K562 (cell line): ENCODE data around the gene USP5. TPM values are rescaled to one million over a fixed set of nuclear protein-coding genes. Genes with fewer than 3 reads are reported as not detected.

Experiments used
- ATF3 ChIP-seq, 2 experiments: fragments of 450-650 bp in 1 of 2; sonication (generic) in 1 of 2; formaldehyde crosslinking in 1 of 2; IDR thresholded peaks in 1 of 2; conservative IDR thresholded peaks in 1 of 2; 2 replicates each; pipeline versions ENCODE4 v1.6.1 to v1.8.1; 2016 to 2023; ENCODE audit warnings: mild to moderate bottlenecking in 2 of 2, moderate library complexity in 2 of 2, inconsistent platforms in 1 of 2, missing genetic modification reagents in 1 of 2
- EGR1 ChIP-seq: fragments of 450-650 bp; conservative IDR thresholded peaks from 2 replicates; pipeline ENCODE4 v1.6.1; 2017; ENCODE audit warnings: mild to moderate bottlenecking
- FOSL1 ChIP-seq: fragments of 200-800 bp; sonication (Bioruptor generic); conservative IDR thresholded peaks from 2 replicates; pipeline ENCODE4 v1.6.1; 2016; ENCODE audit warnings: missing genetic modification characterization, missing compliant biosample characterization
- KAT7 ChIP-seq: sonication (generic); formaldehyde crosslinking; IDR thresholded peaks from 2 replicates; pipeline ENCODE4 v1.8.0; 2022; ENCODE audit warnings: missing genetic modification reagents, mild to moderate bottlenecking, borderline replicate concordance
- MBD2 ChIP-seq: sonication (generic); IDR thresholded peaks from 2 replicates; pipeline ENCODE4 v1.6.1; 2016; ENCODE audit warnings: low read depth, borderline replicate concordance
- MEIS2 ChIP-seq: fragments of 450-650 bp; IDR thresholded peaks from 2 replicates; pipeline ENCODE4 v1.6.1; 2014; ENCODE audit warnings: mild to moderate bottlenecking; ENCODE audit not compliant: partially characterized antibody
- MITF ChIP-seq: IDR thresholded peaks from 2 replicates; pipeline ENCODE4 v1.6.1; 2014; ENCODE audit warnings: antibody characterized with exemption
- NR1H2 ChIP-seq: sonication (generic); formaldehyde crosslinking; IDR thresholded peaks from 2 replicates; pipeline ENCODE4 v1.4.0; 2020; ENCODE audit warnings: mild to moderate bottlenecking, missing genetic modification reagents
- NR2C1 ChIP-seq, 2 experiments: fragments of 450-650 bp; IDR thresholded peaks; 2 replicates each; pipeline ENCODE4 v1.6.1; 2017; ENCODE audit warnings: mild to moderate bottlenecking in 2 of 2, antibody characterized with exemption in 1 of 2, inconsistent platforms in 1 of 2, missing compliant biosample characterization in 1 of 2, missing genetic modification characterization in 1 of 2
- SAFB ChIP-seq: fragments of 200-400 bp; formaldehyde crosslinking; IDR thresholded peaks from 2 replicates; pipeline ENCODE4 v1.6.1; 2017; ENCODE audit warnings: low read depth, low read length, borderline replicate concordance
- VEZF1 ChIP-seq: fragments of 200-800 bp; sonication (Bioruptor generic); IDR thresholded peaks from 2 replicates; pipeline ENCODE4 v1.6.1; 2017; ENCODE audit warnings: missing genetic modification characterization, missing compliant biosample characterization
- ZNF639 ChIP-seq, 2 experiments: fragments of 200-800 bp in 1 of 2; sonication (Bioruptor generic) in 1 of 2; sonication (generic) in 1 of 2; formaldehyde crosslinking in 1 of 2; IDR thresholded peaks in 1 of 2; conservative IDR thresholded peaks in 1 of 2; 2 replicates each; pipeline versions ENCODE4 v1.5.0 to v1.6.1; 2016 to 2020; ENCODE audit warnings: missing compliant biosample characterization in 1 of 2, missing genetic modification characterization in 1 of 2, missing genetic modification reagents in 1 of 2
- ZNF76 ChIP-seq: fragments of 250-450 bp; sonication (Bioruptor Pico); IDR thresholded peaks from 2 replicates; pipeline ENCODE4 v1.4.0; 2020; ENCODE audit warnings: mild to moderate bottlenecking, moderate library complexity, borderline replicate concordance
- polyA plus RNA-seq, 8 experiments: library from polyadenylated mRNA; depleted of rRNA in 4 of 8; stranded (reverse) in 5 of 8; unstranded in 3 of 8; fragments of >200 nt; fragmentation: Nextera tagmentation in 2 of 8; fragmentation: Illumina TruSeq in 1 of 8; extraction: Ambion mirVana in 2 of 8; extraction: Trizol in 1 of 8; gene quantifications; 2 replicates each; pipeline versions ENCODE4 v1.2.1 to v1.2.3, GENCODE V29; 2011 to 2014; ENCODE audit warnings: inconsistent platforms in 1 of 8, missing spikeins in 1 of 8
- total RNA-seq, 7 experiments: library from RNA; depleted of rRNA in 6 of 7; stranded (reverse); fragments of >200 nt in 6 of 7; fragmentation: Illumina TruSeq in 2 of 7; extraction: Trizol in 2 of 7; gene quantifications; 2 replicates each; pipeline versions ENCODE4 v1.2.1 to v1.2.3, GENCODE V29; 2011 to 2021; ENCODE audit warnings: low replicate concordance in 1 of 7
- TF ChIP-seq, protein P1 (sequence below): fragments of 450-650 bp; IDR thresholded peaks from 2 replicates; pipeline ENCODE4 v1.6.1; 2017; ENCODE audit warnings: antibody characterized with exemption, mild to moderate bottlenecking

The USP5 gene
- total and polyA plus RNA-seq, 9 of the 15 experiments (the other 6 are each of a cell fraction or from before 2014, with no cell fraction given): 1.4 to 107 (median 48.6) TPM

- TF ChIP-seq, protein P1, sequence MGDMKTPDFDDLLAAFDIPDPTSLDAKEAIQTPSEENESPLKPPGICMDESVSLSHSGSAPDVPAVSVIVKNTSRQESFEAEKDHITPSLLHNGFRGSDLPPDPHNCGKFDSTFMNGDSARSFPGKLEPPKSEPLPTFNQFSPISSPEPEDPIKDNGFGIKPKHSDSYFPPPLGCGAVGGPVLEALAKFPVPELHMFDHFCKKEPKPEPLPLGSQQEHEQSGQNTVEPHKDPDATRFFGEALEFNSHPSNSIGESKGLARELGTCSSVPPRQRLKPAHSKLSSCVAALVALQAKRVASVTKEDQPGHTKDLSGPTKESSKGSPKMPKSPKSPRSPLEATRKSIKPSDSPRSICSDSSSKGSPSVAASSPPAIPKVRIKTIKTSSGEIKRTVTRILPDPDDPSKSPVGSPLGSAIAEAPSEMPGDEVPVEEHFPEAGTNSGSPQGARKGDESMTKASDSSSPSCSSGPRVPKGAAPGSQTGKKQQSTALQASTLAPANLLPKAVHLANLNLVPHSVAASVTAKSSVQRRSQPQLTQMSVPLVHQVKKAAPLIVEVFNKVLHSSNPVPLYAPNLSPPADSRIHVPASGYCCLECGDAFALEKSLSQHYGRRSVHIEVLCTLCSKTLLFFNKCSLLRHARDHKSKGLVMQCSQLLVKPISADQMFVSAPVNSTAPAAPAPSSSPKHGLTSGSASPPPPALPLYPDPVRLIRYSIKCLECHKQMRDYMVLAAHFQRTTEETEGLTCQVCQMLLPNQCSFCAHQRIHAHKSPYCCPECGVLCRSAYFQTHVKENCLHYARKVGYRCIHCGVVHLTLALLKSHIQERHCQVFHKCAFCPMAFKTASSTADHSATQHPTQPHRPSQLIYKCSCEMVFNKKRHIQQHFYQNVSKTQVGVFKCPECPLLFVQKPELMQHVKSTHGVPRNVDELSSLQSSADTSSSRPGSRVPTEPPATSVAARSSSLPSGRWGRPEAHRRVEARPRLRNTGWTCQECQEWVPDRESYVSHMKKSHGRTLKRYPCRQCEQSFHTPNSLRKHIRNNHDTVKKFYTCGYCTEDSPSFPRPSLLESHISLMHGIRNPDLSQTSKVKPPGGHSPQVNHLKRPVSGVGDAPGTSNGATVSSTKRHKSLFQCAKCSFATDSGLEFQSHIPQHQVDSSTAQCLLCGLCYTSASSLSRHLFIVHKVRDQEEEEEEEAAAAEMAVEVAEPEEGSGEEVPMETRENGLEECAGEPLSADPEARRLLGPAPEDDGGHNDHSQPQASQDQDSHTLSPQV: peak; percentile 37; the same call in 1 of the 2 replicates
- TF ChIP-seq MITF (no peak), ZNF639 (CRISPR knock-in tag; conservative IDR thresholded peaks at IDR 0.05 in 1 of 2, IDR thresholded peaks at IDR 0.05 in 1 of 2) (no peak), EGR1 (peak; percentile 81), SAFB (0 out of 2 replicates have a peak, but pooled peaks have one; percentile 12), KAT7 (0 out of 2 replicates have a peak, but pooled peaks have one; percentile 44), NR1H2 (CRISPR knock-in tag) (no peak), ZNF76 (no peak), FOSL1 (tag) (peak; percentile 40; the same call in 1 of the 2 replicates), VEZF1 (CRISPR knock-in tag) (peak; percentile 72), MEIS2 (no peak), ATF3 (IDR thresholded peaks at IDR 0.05) (peak; percentile 31), ATF3 (CRISPR knock-in tag; conservative IDR thresholded peaks at IDR 0.05) (no peak), MBD2 (no peak; the same call in 1 of the 2 replicates), NR2C1 (IDR thresholded peaks at IDR 0.05) (peak; percentile 28; the same call in 1 of the 2 replicates), NR2C1 (tag; IDR thresholded peaks at IDR 0.05) (0 out of 2 replicates have a peak, but pooled peaks have one; percentile 40)
Observed at GRCh38 chr12:6873094-6874014, 21.4 kb downstream of the USP5 start, which contains the start of gene SPSB2 (continued).
